Activated T-cell treated with anti-CD3 and anti-CD28 coated beads for 24 hours (primary cell): ENCODE results near the gene THRAP3.
"Not testable (repeated sequence)": the region's sequence is repeated elsewhere in the genome, so short reads cannot be mapped to it uniquely, and the experiment has no call there.

Source experiments
- DNase-seq: peaks from one replicate; pipeline ENCODE4 v3.0.0-alpha.2; 2020; ENCODE audit warnings: low read depth

Gene THRAP3

GRCh38 chr1:36223996-36224536, at the start of gene THRAP3:
Gene THRAP3, plus strand, starts transcription at chr1:36224443. Its CDS starts 58,121 bp downstream, at chr1:36282564.
- peak; percentile 99 for DNase-seq

GRCh38 chr1:36174713-36175112, 49.5 kb upstream of the THRAP3 start:
- DNase-seq = no peak

GRCh38 chr1:36175137-36176095, 48.8 kb upstream of the THRAP3 start:
- no peak for DNase-seq

- no peak for DNase-seq
These were observed 47.9 kb upstream of the THRAP3 start for GRCh38 chr1:36176106-36176949.

- no peak for DNase-seq
These were observed 46.4 kb upstream of the THRAP3 start for GRCh38 chr1:36177589-36178431.

GRCh38 chr1:36178471-36179219, 45.6 kb upstream of the THRAP3 start:
- no peak for DNase-seq

- DNase-seq = no peak
These were observed 45.0 kb upstream of the THRAP3 start for GRCh38 chr1:36179220-36179600.

GRCh38 chr1:36182734-36183133, 41.5 kb upstream of the THRAP3 start:
- no peak for DNase-seq

- no peak for DNase-seq
These were observed 40.9 kb upstream of the THRAP3 start for GRCh38 chr1:36183309-36183856.

GRCh38 chr1:36187800-36188593, 36.2 kb upstream of the THRAP3 start:
- DNase-seq = peak; percentile 65

GRCh38 chr1:36196805-36197204, 27.4 kb upstream of the THRAP3 start:
- not testable (repeated sequence) for DNase-seq

GRCh38 chr1:36198641-36199040, 25.6 kb upstream of the THRAP3 start:
- DNase-seq = no peak

- no peak for DNase-seq
These were observed 24.1 kb upstream of the THRAP3 start for GRCh38 chr1:36199934-36200741.

GRCh38 chr1:36203027-36203553, 21.2 kb upstream of the THRAP3 start:
- no peak for DNase-seq

GRCh38 chr1:36203554-36204346, 20.5 kb upstream of the THRAP3 start:
- DNase-seq = no peak

- no peak for DNase-seq
These were observed 19.8 kb upstream of the THRAP3 start for GRCh38 chr1:36204347-36204909.

GRCh38 chr1:36206323-36206858, 17.9 kb upstream of the THRAP3 start:
- no peak for DNase-seq
